PC-3 (cell line): Measurements from ENCODE around the gene ACO1.

Experiments
- CTCF ChIP-seq: fragments of 300-600 bp; sonication (generic); conservative IDR thresholded peaks from 2 replicates; pipeline ENCODE4 v1.5.1; 2017; ENCODE audit warnings: antibody characterized with exemption, low read depth, mild to moderate bottlenecking, low read length
- EZH2 ChIP-seq: fragments of 300-600 bp; sonication (generic); IDR thresholded peaks from one replicate; pipeline ENCODE4 v1.6.1; 2017; ENCODE audit warnings: antibody characterized with exemption, mild to moderate bottlenecking, low read length; ENCODE audit not compliant: unreplicated experiment

GRCh38 chr9:32419921-32420320, 35.5 kb downstream of the ACO1 start:
- no peak for TF ChIP-seq CTCF
- no peak for TF ChIP-seq EZH2
